BLaER1 (cell line): ENCODE measurements around the gene DOCK2.
"Not testable (repeated sequence)": the region's sequence is repeated elsewhere in the genome, so short reads cannot be mapped to it uniquely, and the experiment has no call there.

ENCODE experiments used
- H3K27ac ChIP-seq: shearing (Covaris generic); formaldehyde crosslinking; 2 replicates; pipeline ENCODE4 v1.8.1; 2022
- H3K27me3 ChIP-seq: shearing (Covaris generic); formaldehyde crosslinking; 2 replicates; pipeline ENCODE4 v1.8.1; 2022
- H3K36me3 ChIP-seq: shearing (Covaris generic); formaldehyde crosslinking; 2 replicates; pipeline ENCODE4 v1.8.1; 2022
- H3K4me1 ChIP-seq: shearing (Covaris generic); formaldehyde crosslinking; 2 replicates; pipeline ENCODE4 v1.8.1; 2022
- H3K4me2 ChIP-seq: shearing (Covaris generic); formaldehyde crosslinking; 2 replicates; pipeline ENCODE4 v1.8.1; 2022
- H3K4me3 ChIP-seq: shearing (Covaris generic); formaldehyde crosslinking; 2 replicates; pipeline ENCODE4 v1.8.1; 2022
- H3K9ac ChIP-seq: shearing (Covaris generic); formaldehyde crosslinking; 2 replicates; pipeline ENCODE4 v1.8.1; 2022
- H3K9me3 ChIP-seq: shearing (Covaris generic); formaldehyde crosslinking; 2 replicates; pipeline ENCODE4 v1.8.1; 2022
- H4K20me1 ChIP-seq: shearing (Covaris generic); formaldehyde crosslinking; 2 replicates; pipeline ENCODE4 v1.8.1; 2022
- Cebpa-rat ChIP-seq: shearing (Covaris generic); IDR thresholded peaks from 2 replicates; pipeline ENCODE4 v1.8.1; 2022

Gene DOCK2

GRCh38 chr5:169946743-169947295 is 309.7 kb downstream of the DOCK2 start:
- Histone ChIP-seq H3K4me2 (no peak overlapping the region), H3K9me3 (no peaks in the 10 kb centered on the region), H3K27me3 (no peaks in the 10 kb centered on the region), H3K9ac (no peak overlapping the region), H3K4me3 (no peak overlapping the region), H3K36me3 (peaks cover 5% of the 10 kb centered on the region; the same call in 1 of the 2 replicates), H4K20me1 (no peaks in the 10 kb centered on the region), H3K4me1 (no peaks in the 10 kb centered on the region), H3K27ac (no peak overlapping the region)
- TF ChIP-seq Cebpa-rat, result no peak

DNA sequence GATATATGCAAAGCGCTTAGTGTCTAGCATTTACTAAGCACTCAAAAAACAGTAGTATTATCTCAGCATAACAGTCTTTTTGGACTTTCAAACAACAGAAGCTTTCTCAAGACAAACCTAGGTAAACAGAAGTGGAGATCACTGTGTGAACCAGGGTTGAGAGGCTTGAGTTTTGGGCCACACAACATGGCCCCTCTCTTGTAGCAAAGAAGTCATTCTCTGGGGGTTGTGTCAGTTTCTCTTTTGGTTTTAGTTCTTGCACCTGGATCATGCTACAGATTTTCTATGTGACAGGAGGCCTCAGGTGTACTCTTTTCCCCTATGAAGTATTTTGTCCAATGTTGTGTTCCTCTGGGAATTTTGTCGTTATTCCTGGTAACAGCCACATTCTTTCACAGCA is 313.3 kb downstream of the DOCK2 start:
- Histone ChIP-seq H3K4me2 (no peak overlapping the region), H4K20me1 (no peaks in the 10 kb centered on the region), H3K4me1 (no peaks in the 10 kb centered on the region), H3K9me3 (no peaks in the 10 kb centered on the region), H3K4me3 (no peak overlapping the region), H3K9ac (no peak overlapping the region), H3K27me3 (no peaks in the 10 kb centered on the region), H3K27ac (no peak overlapping the region), H3K36me3 (peaks cover 8% of the 10 kb centered on the region; the same call in 1 of the 2 replicates)
- no peak for TF ChIP-seq Cebpa-rat

- H3K9me3 ChIP-seq, H3K36me3 ChIP-seq, H3K27ac ChIP-seq, H4K20me1 ChIP-seq, H3K9ac ChIP-seq, H3K4me2 ChIP-seq, H3K27me3 ChIP-seq, H3K4me1 ChIP-seq, H3K4me3 ChIP-seq: not testable (repeated sequence)
Measured at GRCh38 chr5:169953196-169953595, 316.1 kb downstream of the DOCK2 start.

GRCh38 chr5:169954786-169955185 is 317.7 kb downstream of the DOCK2 start:
- no peak overlapping the region for H3K4me3 ChIP-seq
- no peaks in the 10 kb centered on the region for H3K27me3 ChIP-seq
- H3K27ac ChIP-seq, result no peak overlapping the region
- H3K9ac ChIP-seq, result no peak overlapping the region
- H3K4me2 ChIP-seq, result no peak overlapping the region
- no peak for TF ChIP-seq Cebpa-rat
- no peaks in the 10 kb centered on the region for H3K4me1 ChIP-seq
- 0 out of 2 replicates have a peak, but pooled peaks cover 7% of the 10 kb centered on the region for H3K36me3 ChIP-seq
- no peaks in the 10 kb centered on the region for H4K20me1 ChIP-seq
- no peaks in the 10 kb centered on the region for H3K9me3 ChIP-seq

DNA sequence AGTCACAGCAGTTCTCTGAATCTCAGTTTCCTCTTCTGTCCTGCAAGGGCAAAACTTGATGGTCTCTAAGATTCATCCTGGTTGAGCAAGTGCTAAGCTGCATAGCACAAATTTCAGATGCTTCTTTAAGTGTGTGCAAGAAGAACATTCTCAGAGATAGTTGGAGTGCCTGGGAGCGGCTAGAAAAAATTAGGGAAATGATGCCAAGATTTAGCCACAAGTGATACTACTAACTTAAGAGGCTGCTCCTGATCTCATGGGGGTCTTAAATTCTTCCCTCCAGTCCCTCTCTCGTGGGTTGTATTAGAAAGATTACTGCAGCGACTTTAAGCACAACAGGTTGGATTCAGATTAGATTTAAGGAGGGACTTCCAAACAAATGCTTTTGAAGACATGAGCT is 319.1 kb downstream of the DOCK2 start:
- Histone ChIP-seq H3K9ac (no peak overlapping the region), H3K4me1 (no peaks in the 10 kb centered on the region), H3K9me3 (no peaks in the 10 kb centered on the region), H3K4me2 (no peak overlapping the region), H3K27ac (no peak overlapping the region), H3K4me3 (no peak overlapping the region), H4K20me1 (no peaks in the 10 kb centered on the region), H3K36me3 (0 out of 2 replicates have a peak, but pooled peaks cover 8% of the 10 kb centered on the region), H3K27me3 (no peaks in the 10 kb centered on the region)
- no peak for TF ChIP-seq Cebpa-rat

DNA sequence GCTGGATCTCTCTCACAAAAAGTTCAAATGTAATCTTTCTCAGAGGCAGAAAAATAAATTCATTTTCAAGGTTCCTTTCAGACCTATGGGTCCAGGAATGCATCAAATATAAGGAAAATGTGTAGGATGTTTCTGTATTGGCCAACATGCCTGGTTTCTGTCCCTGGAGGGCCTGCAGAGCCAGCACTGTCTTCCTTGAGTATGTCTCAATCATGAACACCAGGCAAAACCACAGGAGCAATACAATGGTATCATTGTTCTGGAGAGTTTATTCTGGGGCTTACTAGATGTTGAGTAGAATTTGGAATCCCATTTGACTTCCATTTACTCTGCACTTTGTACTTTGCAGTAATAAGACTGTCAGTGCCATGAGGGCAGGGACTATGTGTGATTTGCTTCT is 319.7 kb downstream of the DOCK2 start:
- no peaks in the 10 kb centered on the region for H3K9me3 ChIP-seq
- TF ChIP-seq Cebpa-rat, result no peak
- no peaks in the 10 kb centered on the region for H3K4me1 ChIP-seq
- no peak overlapping the region for H3K4me2 ChIP-seq
- H3K27ac ChIP-seq, result no peak overlapping the region
- H3K36me3 ChIP-seq, result 0 out of 2 replicates have a peak, but pooled peaks cover 8% of the 10 kb centered on the region
- no peaks in the 10 kb centered on the region for H3K27me3 ChIP-seq
- H3K9ac ChIP-seq, result no peak overlapping the region
- H4K20me1 ChIP-seq, result no peaks in the 10 kb centered on the region
- no peak overlapping the region for H3K4me3 ChIP-seq

DNA sequence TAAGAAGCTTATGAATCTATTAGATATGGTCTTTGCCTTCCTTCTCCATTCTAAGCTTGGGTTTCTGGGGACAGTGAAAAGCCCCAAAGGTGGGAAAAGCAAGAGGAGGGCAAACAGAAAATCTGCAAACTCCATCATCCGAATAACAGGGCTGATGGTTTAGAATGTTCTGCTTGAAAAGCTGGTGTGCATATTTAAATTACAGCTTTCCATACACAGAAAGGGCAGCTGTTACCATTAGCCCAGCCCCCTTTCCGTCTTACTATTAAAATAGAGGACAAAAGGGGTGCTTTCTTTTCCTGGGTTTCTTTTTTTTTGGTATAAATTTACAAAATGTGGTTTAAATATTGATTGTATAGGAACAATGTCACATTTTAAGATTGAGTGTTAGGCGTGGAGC is 321.2 kb downstream of the DOCK2 start:
- Histone ChIP-seq H3K4me2 (no peak overlapping the region), H3K4me3 (no peak overlapping the region), H3K4me1 (no peaks in the 10 kb centered on the region), H4K20me1 (no peaks in the 10 kb centered on the region), H3K27me3 (no peaks in the 10 kb centered on the region), H3K36me3 (0 out of 2 replicates have a peak, but pooled peaks cover 4% of the 10 kb centered on the region), H3K27ac (no peak overlapping the region), H3K9me3 (no peaks in the 10 kb centered on the region), H3K9ac (no peak overlapping the region)
- no peak for TF ChIP-seq Cebpa-rat

DNA sequence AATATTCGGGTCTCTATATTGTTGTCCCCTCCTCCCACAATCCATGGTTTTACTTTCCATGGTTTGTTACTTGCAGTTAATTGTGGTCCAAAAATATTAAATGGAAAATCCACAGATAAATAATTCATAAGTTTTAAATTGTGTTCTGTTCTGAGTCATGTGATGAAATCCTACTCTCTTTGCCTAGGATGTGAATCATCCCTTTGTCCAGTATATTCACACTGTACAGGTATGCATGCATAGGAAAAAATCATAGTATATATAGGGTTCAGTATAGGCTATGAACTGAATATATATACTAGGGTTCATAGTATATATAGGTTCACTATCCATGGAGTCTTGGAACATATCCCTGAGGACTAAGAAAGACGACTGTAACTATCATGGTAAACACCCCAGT is 323.6 kb downstream of the DOCK2 start:
- Histone ChIP-seq H3K4me2 (no peak overlapping the region), H3K4me1 (no peaks in the 10 kb centered on the region), H3K9me3 (no peaks in the 10 kb centered on the region), H3K36me3 (0 out of 2 replicates have a peak, but pooled peaks cover 4% of the 10 kb centered on the region), H4K20me1 (no peaks in the 10 kb centered on the region), H3K27ac (no peak overlapping the region), H3K27me3 (no peaks in the 10 kb centered on the region), H3K9ac (no peak overlapping the region), H3K4me3 (no peak overlapping the region)
- TF ChIP-seq Cebpa-rat, result no peak

GRCh38 chr5:169964246-169964645 is 327.2 kb downstream of the DOCK2 start:
- Histone ChIP-seq H3K4me1 (no peaks in the 10 kb centered on the region), H3K4me2 (no peak overlapping the region), H3K27ac (no peak overlapping the region), H3K36me3 (0 out of 2 replicates have a peak, but pooled peaks cover 4% of the 10 kb centered on the region), H4K20me1 (no peaks in the 10 kb centered on the region), H3K4me3 (no peak overlapping the region), H3K9me3 (no peaks in the 10 kb centered on the region), H3K9ac (no peak overlapping the region), H3K27me3 (no peaks in the 10 kb centered on the region)
- no peak for TF ChIP-seq Cebpa-rat

- Histone ChIP-seq H3K36me3 (0 out of 2 replicates have a peak, but pooled peaks cover 8% of the 10 kb centered on the region), H3K4me1 (no peaks in the 10 kb centered on the region), H3K4me3 (no peak overlapping the region), H4K20me1 (no peaks in the 10 kb centered on the region), H3K9me3 (no peaks in the 10 kb centered on the region), H3K27ac (no peak overlapping the region), H3K27me3 (no peaks in the 10 kb centered on the region), H3K4me2 (no peak overlapping the region), H3K9ac (no peak overlapping the region)
- TF ChIP-seq Cebpa-rat, result no peak
Measured at GRCh38 chr5:169970339-169970738, 333.3 kb downstream of the DOCK2 start.
